Left ventricle myocardium inferior (tissue), 1 donor: ENCODE data around the gene MYH14. TPM values are rescaled to one million over a fixed set of nuclear protein-coding genes. Genes with fewer than 3 reads are reported as not detected.

Experiments used
- DNase-seq: peaks from one replicate; pipeline ENCODE4 v3.0.0-alpha.2; 2020
- H3K27ac ChIP-seq: fragments of 200-600 bp; replicated peaks from 2 replicates; pipeline ENCODE4 v1.8.0; 2021
- H3K27me3 ChIP-seq: fragments of 200-600 bp; 2 replicates; pipeline ENCODE4 v1.8.0; 2021; ENCODE audit warnings: low read depth
- H3K36me3 ChIP-seq: fragments of 200-600 bp; 2 replicates; pipeline ENCODE4 v1.8.0; 2021
- H3K4me1 ChIP-seq: fragments of 200-600 bp; 2 replicates; pipeline ENCODE4 v1.8.0; 2021
- H3K4me3 ChIP-seq: fragments of 200-600 bp; 2 replicates; pipeline ENCODE4 v1.8.0; 2021; ENCODE audit warnings: mild to moderate bottlenecking, moderate library complexity
- H3K9me3 ChIP-seq: fragments of 200-600 bp; replicated peaks from 2 replicates; pipeline ENCODE4 v1.8.0; 2021
- CTCF ChIP-seq: fragments of 200-600 bp; IDR thresholded peaks from 2 replicates; pipeline ENCODE4 v1.8.0; 2021; ENCODE audit warnings: antibody characterized with exemption, mild to moderate bottlenecking, borderline replicate concordance
- intact Hi-C: fragments of 100-400 bp; cut with micrococcal nuclease; formaldehyde crosslinking; loops from one replicate; pipeline ENCODE4 v1.11.0; 2022
- total RNA-seq: library from RNA; stranded (reverse); fragmentation: NEBNext Ultra II Directional; extraction: Animal tissue kit (Norgen Biotek cat#: 25700); gene quantifications from one replicate; pipeline ENCODE4 v1.2.1, GENCODE V29; 2021
- donor health status: DM: no; HTN: yes; CAD: no; lungs with severe emphysema.

Gene MYH14
- total RNA-seq, 1 donor from 2014 or later, result 115 TPM

GRCh38 chr19:50322931-50323781 is 119.7 kb downstream of the MYH14 start:
- intact Hi-C loops, result no loop called here
- no peak overlapping the region for H3K27ac ChIP-seq
- H3K4me1 ChIP-seq, result peaks cover 22% of the 10 kb centered on the region
- no peak for DNase-seq
- no peak for TF ChIP-seq CTCF
- peaks cover 45% of the 10 kb centered on the region for H3K27me3 ChIP-seq
- H3K4me3 ChIP-seq, result no peak overlapping the region
- no peaks in the 10 kb centered on the region for H3K9me3 ChIP-seq
- no peaks in the 10 kb centered on the region for H3K36me3 ChIP-seq

GRCh38 chr19:50323782-50324133 is 120.3 kb downstream of the MYH14 start:
- Histone ChIP-seq H3K9me3 (no peaks in the 10 kb centered on the region), H3K36me3 (no peaks in the 10 kb centered on the region), H3K27me3 (peaks cover 42% of the 10 kb centered on the region), H3K4me1 (peaks cover 25% of the 10 kb centered on the region), H3K4me3 (no peak overlapping the region), H3K27ac (no peak overlapping the region)
- TF ChIP-seq CTCF, result no peak
- DNase-seq, result no peak
- intact Hi-C loops, result no loop called here

GRCh38 chr19:50324331-50324730 is 120.9 kb downstream of the MYH14 start:
- Histone ChIP-seq H3K9me3 (no peaks in the 10 kb centered on the region), H3K4me3 (no peak overlapping the region), H3K4me1 (peaks cover 25% of the 10 kb centered on the region), H3K27ac (no peak overlapping the region), H3K27me3 (peaks cover 41% of the 10 kb centered on the region), H3K36me3 (no peaks in the 10 kb centered on the region)
- intact Hi-C loops, result no loop called here
- DNase-seq, result no peak
- no peak for TF ChIP-seq CTCF

- no peaks in the 10 kb centered on the region for H3K36me3 ChIP-seq
- peaks cover 36% of the 10 kb centered on the region for H3K4me1 ChIP-seq
- H3K4me3 ChIP-seq, result peak overlapping the region; percentile 41
- H3K27ac ChIP-seq, result no peak overlapping the region
- no peak for TF ChIP-seq CTCF
- H3K9me3 ChIP-seq, result no peaks in the 10 kb centered on the region
- intact Hi-C loops, result no loop called here
- H3K27me3 ChIP-seq, result peaks cover 49% of the 10 kb centered on the region
- peak; percentile 62 for DNase-seq
Observed at GRCh38 chr19:50325310-50326100, 122.1 kb downstream of the MYH14 start.

GRCh38 chr19:50326101-50326664 is 122.8 kb downstream of the MYH14 start:
- H3K4me1 ChIP-seq, result peaks cover 43% of the 10 kb centered on the region
- peaks cover 55% of the 10 kb centered on the region for H3K27me3 ChIP-seq
- intact Hi-C loops, result no loop called here
- no peak for DNase-seq
- no peaks in the 10 kb centered on the region for H3K36me3 ChIP-seq
- no peak overlapping the region for H3K27ac ChIP-seq
- H3K4me3 ChIP-seq, result peak overlapping the region; percentile 41
- TF ChIP-seq CTCF, result no peak
- H3K9me3 ChIP-seq, result no peaks in the 10 kb centered on the region
